Heart left ventricle (tissue), 16 donors: Measurements from ENCODE around the gene PTGDS. TPM values are rescaled to one million over a fixed set of nuclear protein-coding genes. Genes with fewer than 3 reads are reported as not detected.

Experiments
- ATAC-seq, 4 donors: fragments of 200-7000 bp; cut with Tn5 transposase; one replicate each; pipeline ENCODE4 v1.9.1; 2020 to 2022; ENCODE audit warnings: moderate library complexity in 4 of 4, mild to moderate bottlenecking in 3 of 4, moderate number of reproducible peaks in 1 of 4
- DNase-seq, 5 donors: peaks; one replicate each; pipeline ENCODE4 v3.0.0-alpha.2; 2020
- H3K27ac ChIP-seq, 12 donors: fragments of 200-600 bp; sonication (generic) in 4 of 12; one replicate each; pipeline versions ENCODE4 v1.5.0 to v1.8.0; 2016 to 2022; ENCODE audit warnings: mild to moderate bottlenecking in 2 of 12
- H3K27me3 ChIP-seq, 9 donors: fragments of 200-600 bp; sonication (generic) in 2 of 9; one replicate each; pipeline versions ENCODE4 v1.5.1 to v1.8.0; 2016 to 2022; ENCODE audit warnings: mild to moderate bottlenecking in 3 of 9
- H3K36me3 ChIP-seq, 9 donors: fragments of 200-600 bp; sonication (generic) in 2 of 9; one replicate each; pipeline versions ENCODE4 v1.5.0 to v1.8.0; 2018 to 2022; ENCODE audit warnings: mild to moderate bottlenecking in 2 of 9
- H3K4me1 ChIP-seq, 12 donors: fragments of 200-600 bp; sonication (generic) in 4 of 12; one replicate each; pipeline versions ENCODE4 v1.5.0 to v1.8.0; 2016 to 2022; ENCODE audit warnings: mild to moderate bottlenecking in 3 of 12
- H3K4me3 ChIP-seq, 12 donors: fragments of 200-600 bp; sonication (generic) in 4 of 12; one replicate each; pipeline versions ENCODE4 v1.5.0 to v1.8.0; 2017 to 2022; ENCODE audit warnings: mild to moderate bottlenecking in 9 of 12, moderate library complexity in 4 of 12
- H3K9me3 ChIP-seq, 12 donors: fragments of 200-600 bp; sonication (generic) in 4 of 12; one replicate each; pipeline versions ENCODE4 v1.5.0 to v1.8.0; 2016 to 2022; ENCODE audit warnings: mild to moderate bottlenecking in 1 of 12
- CTCF ChIP-seq, 12 donors: fragments of 200-600 bp; sonication (generic) in 4 of 12; IDR thresholded peaks; one replicate each; pipeline versions ENCODE4 v1.5.0 to v1.8.0; 2018 to 2022; ENCODE audit warnings: antibody characterized with exemption in 12 of 12, mild to moderate bottlenecking in 5 of 12
- POLR2A ChIP-seq, 2 donors: fragments of 450-650 bp; IDR thresholded peaks; one replicate each; pipeline ENCODE4 v1.6.1; 2017; ENCODE audit warnings: antibody characterized with exemption in 2 of 2, mild to moderate bottlenecking in 2 of 2, moderate library complexity in 2 of 2
- WGBS, 4 donors: extraction: QIAGEN DNeasy Blood & Tissue Kit in 2 of 4; methylation state at CpG; one replicate each; pipeline versions ENCODE4 v1.1.5 to v1.1.7; 2013 to 2018; 5-methylcytosine and 5-hydroxymethylcytosine counted together
- intact Hi-C, 10 donors: fragments of 100-400 bp; cut with DNase I; formaldehyde crosslinking; loops; one replicate each; pipeline versions ENCODE4 v1.11.1 to v1.14.2; 2022
- polyA plus RNA-seq, 2 donors: library from polyadenylated mRNA; stranded (reverse); fragments of 200-250 nt; gene quantifications; one replicate each; pipeline ENCODE4 v1.2.3, GENCODE V29; 2013
- total RNA-seq, 9 donors: library from RNA; depleted of rRNA in 2 of 9; stranded (reverse); fragments of >200 nt in 2 of 9; fragmentation: NEBNext Ultra II Directional in 3 of 9; extraction: Animal tissue kit (Norgen Biotek cat#: 25700) in 3 of 9; gene quantifications; one replicate each; pipeline versions ENCODE4 v1.1.0 to v1.2.4, GENCODE V29; 2016 to 2023
- donor health status: ischemic (EF 13 %, LVEDD 7.1; RV severe dilation, severe dysfunction).
- donor health status: healthy with polysubstance abuse.
- donor health status: DM: no; HTN: yes; CAD: no.
- donor health status: DM: no; HTN: no; CAD: no.
- donor health status: ischemic (EF 25% LVEDD 6.9; RV normal size, moderate dysfunction).
- donor health status: ischemic (EF 25% LVEDD 5.7; RV mildly dilated, moderate dysfunction).
- donor health status: healthy.
- donor health status: DM: yes; HTN: yes; CAD: no.
- donor health status: ischemic (EF 35%, LVEDD 5.7; RV mildly dilated, moderate dysfunction).
- donor health status: nonischemic (EF 11% LVEDD 7.7; RV severe dilation, severe dysfunction).
- donor health status: DM: yes; HTN: yes; CAD: no.
- donor health status: PGD.
- donor health status: ischemic (EF 29% LVEDD 5.4; RV normal size, mild dysfunction).
- donor health status: nonischemic (EF 23%, LVEDD 6.1; RV moderate dilation, normal function).

Gene PTGDS
- total and polyA plus RNA-seq, 11 donors, result 1,152 to 5,295 (median 3,109) TPM

- H3K36me3 ChIP-seq, result peaks cover 0 to 73% (median 37%) of the 10 kb centered on the region in 9 donors
- WGBS, 4 donors, result 89 to 99% (median 94%) methylated on average over 17 to 45 of the region's 45 CpGs
- no peaks in the 10 kb centered on the region for H3K4me1 ChIP-seq
- DNase-seq, result no peak
- no peaks in the 10 kb centered on the region for H3K9me3 ChIP-seq
- H3K27ac ChIP-seq, result no peak overlapping the region
- H3K27me3 ChIP-seq, result no peaks in the 10 kb centered on the region
- intact Hi-C loops, result loop anchor here in 1 of 10 donors (5.0 kb wide), 1 partner anchor 191 kb away; no protein-coding TSS in a partner anchor
- ATAC-seq, result no peak
- TF ChIP-seq POLR2A (IDR thresholded peaks at IDR 0.05) (no peak), CTCF (IDR thresholded peaks at IDR 0.05) (no peak)
- no peak overlapping the region for H3K4me3 ChIP-seq
Observed at GRCh38 chr9:137017791-137018497, 40.6 kb downstream of the PTGDS start.

DNA sequence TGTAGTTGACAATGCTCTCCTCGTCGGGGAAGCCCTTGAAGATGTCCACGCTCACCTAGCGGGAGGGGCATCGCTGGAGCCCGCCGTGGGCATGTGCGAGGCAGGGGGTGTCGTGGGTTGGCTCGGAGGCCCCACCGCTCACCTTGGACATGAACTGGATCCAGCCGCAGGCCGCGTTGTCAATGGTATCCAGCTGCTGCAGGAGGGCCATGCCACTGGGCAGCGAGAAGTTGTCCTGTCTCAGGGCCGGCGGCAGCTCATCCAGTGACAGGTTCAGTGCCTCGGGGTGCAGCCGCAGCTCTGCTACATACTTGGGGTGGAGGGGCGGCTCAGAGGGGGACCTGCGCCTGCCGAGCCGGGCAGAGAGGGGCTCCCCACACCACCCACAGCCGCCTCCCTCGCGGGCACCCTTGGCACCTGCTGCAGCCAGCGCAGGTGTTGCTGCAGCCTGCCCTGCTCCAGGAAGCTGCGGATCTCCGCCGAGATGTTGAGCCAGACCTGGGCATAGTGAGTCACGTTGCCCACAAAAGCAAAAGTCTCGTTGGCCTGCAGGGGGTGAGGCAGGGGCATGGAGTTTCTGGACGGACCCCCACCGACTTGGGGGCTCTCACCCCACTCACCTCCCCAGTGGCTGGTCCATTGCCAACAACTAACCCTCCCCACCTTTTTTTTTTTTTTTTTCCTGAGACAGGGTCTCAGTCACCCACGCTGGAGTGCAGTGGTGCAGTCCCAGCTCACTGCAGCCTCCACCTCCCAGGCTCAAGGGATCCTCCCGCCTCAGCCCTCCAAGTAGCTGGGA, 41.7 kb downstream of the PTGDS start:
- peaks cover 0 to 64% (median 37%) of the 10 kb centered on the region in 9 donors for H3K36me3 ChIP-seq
- intact Hi-C loops, result loop anchor here in 1 of 10 donors (5.0 kb wide), 1 partner anchor 192 kb away; no protein-coding TSS in a partner anchor
- WGBS, 4 donors, result 93 to 94% (median 94%) methylated on average over 23 to 36 of the region's 36 CpGs

DNA sequence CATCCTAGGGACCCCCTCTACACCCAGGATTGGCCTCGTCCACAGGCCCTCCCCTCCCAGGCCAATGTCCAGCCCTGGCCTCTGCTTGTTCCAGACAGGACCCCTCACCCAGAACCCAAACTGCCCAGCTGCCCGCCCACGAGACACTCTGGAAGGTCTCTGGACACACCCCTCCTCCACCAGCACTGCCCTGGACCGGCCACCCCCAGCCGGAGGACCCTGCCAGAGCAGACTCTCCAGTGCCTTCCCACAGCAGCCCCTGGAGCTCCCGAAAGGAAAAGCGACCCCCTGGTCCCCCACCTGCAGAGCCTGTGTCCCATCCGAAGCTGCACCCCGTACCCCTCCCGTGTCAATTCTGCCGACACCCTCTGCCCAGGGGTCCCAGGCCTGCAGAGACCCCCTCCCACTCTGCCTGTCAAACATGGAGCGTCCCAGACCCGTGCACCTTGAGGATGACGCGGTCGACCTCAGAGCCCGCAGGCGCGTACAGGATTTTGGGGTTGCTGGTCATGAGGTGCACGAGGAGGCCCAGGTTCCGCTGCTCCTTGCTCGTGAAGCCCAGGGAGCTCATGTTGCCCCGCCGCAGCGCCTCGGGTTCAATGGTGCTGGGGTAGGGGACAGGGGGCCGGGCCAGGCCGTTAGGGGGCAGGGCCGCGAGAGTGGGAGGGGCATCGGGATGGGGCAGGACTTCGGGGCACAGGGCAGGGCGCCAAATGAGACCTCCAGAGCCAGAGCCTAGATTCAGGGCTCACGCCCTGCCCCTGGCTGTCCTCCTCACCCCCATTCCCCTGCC, 42.8 kb downstream of the PTGDS start:
- WGBS, 4 donors, result 94 to 97% (median 96%) methylated on average over 17 to 34 of the region's 34 CpGs
- TF ChIP-seq POLR2A (IDR thresholded peaks at IDR 0.05), result no peak
- TF ChIP-seq CTCF (IDR thresholded peaks at IDR 0.05), result no peak

More for the DNA sequence above, 41.7 kb downstream of the PTGDS start:
- Histone ChIP-seq H3K4me1 (no peaks in the 10 kb centered on the region), H3K9me3 (no peaks in the 10 kb centered on the region), H3K27me3 (no peaks in the 10 kb centered on the region), H3K4me3 (no peak overlapping the region), H3K27ac (no peak overlapping the region)
- TF ChIP-seq CTCF (IDR thresholded peaks at IDR 0.05) (no peak), POLR2A (IDR thresholded peaks at IDR 0.05) (no peak)
- DNase-seq, result no peak
- ATAC-seq, result no peak

More for the DNA sequence above, 42.8 kb downstream of the PTGDS start:
- no peak overlapping the region for H3K27ac ChIP-seq
- H3K27me3 ChIP-seq, result no peaks in the 10 kb centered on the region
- peaks cover 0 to 53% (median 32%) of the 10 kb centered on the region in 9 donors for H3K36me3 ChIP-seq
- intact Hi-C loops, result loop anchor here in 2 of 10 donors (5.0 to 10.0 kb wide), 2 partner anchors 135 to 193 kb away; partner anchors contain the start of gene TRAF2 (in 1 of the 2)
- H3K9me3 ChIP-seq, result no peaks in the 10 kb centered on the region
- no peaks in the 10 kb centered on the region for H3K4me1 ChIP-seq
- no peak for DNase-seq
- no peak overlapping the region for H3K4me3 ChIP-seq
- ATAC-seq, result no peak
